Activated CD8-positive, alpha-beta memory T cell treated with anti-CD3 and anti-CD28 coated beads, Interleukin-2, amount 50 U/mL, for 48 hours (primary cell): ENCODE data around the gene GNA15.

Experiments
- DNase-seq: peaks from one replicate; pipeline ENCODE4 v3.0.0-alpha.2; 2020

Gene GNA15

GRCh38 chr19:3106509-3107141 is 29.2 kb upstream of the GNA15 start:
- DNase-seq: no peak

GRCh38 chr19:3107658-3108057 is 28.2 kb upstream of the GNA15 start:
- no peak for DNase-seq

- DNase-seq: peak; percentile 85
Observed at GRCh38 chr19:3108775-3109174, 27.1 kb upstream of the GNA15 start.

GRCh38 chr19:3109491-3109890 is 26.3 kb upstream of the GNA15 start:
- no peak for DNase-seq

GRCh38 chr19:3110126-3110825 is 25.6 kb upstream of the GNA15 start:
- DNase-seq: no peak

GRCh38 chr19:3111586-3112247 is 24.1 kb upstream of the GNA15 start:
- DNase-seq: no peak

- DNase-seq: no peak
Observed at GRCh38 chr19:3112375-3113099, 23.3 kb upstream of the GNA15 start.

- no peak for DNase-seq
Observed at GRCh38 chr19:3113100-3114017, 22.5 kb upstream of the GNA15 start.

- DNase-seq: no peak
Observed at GRCh38 chr19:3114018-3114726, 21.7 kb upstream of the GNA15 start.

GRCh38 chr19:3114811-3115210 is 21.0 kb upstream of the GNA15 start:
- no peak for DNase-seq

- no peak for DNase-seq
Observed at GRCh38 chr19:3115411-3115810, 20.4 kb upstream of the GNA15 start.

- no peak for DNase-seq
Observed at GRCh38 chr19:3115916-3116602, 19.8 kb upstream of the GNA15 start.

- no peak for DNase-seq
Observed at GRCh38 chr19:3116621-3117020, 19.2 kb upstream of the GNA15 start.

GRCh38 chr19:3117716-3118115 is 18.1 kb upstream of the GNA15 start:
- no peak for DNase-seq

- DNase-seq: no peak
Observed at GRCh38 chr19:3118232-3119070, 17.4 kb upstream of the GNA15 start.

- no peak for DNase-seq
Observed at GRCh38 chr19:3119071-3119595, 16.7 kb upstream of the GNA15 start.

GRCh38 chr19:3119693-3120380 is 16.0 kb upstream of the GNA15 start:
- DNase-seq: no peak

GRCh38 chr19:3120611-3121276 is 15.1 kb upstream of the GNA15 start:
- DNase-seq: no peak

GRCh38 chr19:3121396-3121795 is 14.4 kb upstream of the GNA15 start:
- DNase-seq: no peak
